ENCODE data around the gene OR8H3.
"Not testable (repeated sequence)": the region's sequence is repeated elsewhere in the genome, so short reads cannot be mapped to it uniquely, and the experiment has no call there.

Gene OR8H3, protein sequence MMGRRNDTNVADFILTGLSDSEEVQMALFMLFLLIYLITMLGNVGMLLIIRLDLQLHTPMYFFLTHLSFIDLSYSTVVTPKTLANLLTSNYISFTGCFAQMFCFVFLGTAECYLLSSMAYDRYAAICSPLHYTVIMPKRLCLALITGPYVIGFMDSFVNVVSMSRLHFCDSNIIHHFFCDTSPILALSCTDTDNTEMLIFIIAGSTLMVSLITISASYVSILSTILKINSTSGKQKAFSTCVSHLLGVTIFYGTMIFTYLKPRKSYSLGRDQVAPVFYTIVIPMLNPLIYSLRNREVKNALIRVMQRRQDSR

DNA sequence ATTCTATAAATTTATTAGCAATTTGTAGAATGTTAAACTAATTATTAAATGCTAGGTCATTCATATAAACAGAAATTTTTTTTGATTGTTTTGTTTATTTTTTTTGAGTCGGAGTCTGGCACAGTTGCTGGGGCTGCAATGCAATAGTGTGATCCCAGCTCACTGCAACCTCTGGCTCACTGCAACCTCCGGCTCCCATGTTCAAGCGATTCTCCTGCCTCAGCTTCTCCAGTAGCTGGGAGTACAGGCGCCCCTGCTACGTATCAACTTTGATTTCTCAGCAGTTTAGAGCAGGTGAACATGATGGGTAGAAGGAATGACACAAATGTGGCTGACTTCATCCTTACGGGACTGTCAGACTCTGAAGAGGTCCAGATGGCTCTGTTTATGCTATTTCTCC, at the start of gene OR8H3:
Gene OR8H3, plus strand, starts transcription at position 301 of the 400 bp plus-strand sequence. Its CDS starts 0 bp downstream, at position 301.
- no peak within 1 kb of the TSS for H3K27ac Mint-ChIP-seq
- H3K27me3 Mint-ChIP-seq: no peaks in the 10 kb centered on the region
- no peaks in the 10 kb centered on the region for H3K4me1 Mint-ChIP-seq
- peaks cover 7% of the 10 kb centered on the region for H3K9me3 Mint-ChIP-seq
- no peaks in the 10 kb centered on the region for H3K36me3 Mint-ChIP-seq
- no peak within 1 kb of the TSS for H3K4me3 Mint-ChIP-seq

- Mint-ChIP-seq H3K4me1 (no peaks in the 10 kb centered on the region), H3K27ac (no peak overlapping the region), H3K27me3 (no peaks in the 10 kb centered on the region), H3K9me3 (no peaks in the 10 kb centered on the region), H3K36me3 (no peaks in the 10 kb centered on the region), H3K4me3 (no peak overlapping the region)
These were observed 32.5 kb upstream of the OR8H3 start for GRCh38 chr11:56089697-56090096.

- H3K4me1 Mint-ChIP-seq: no peaks in the 10 kb centered on the region
- H3K9me3 Mint-ChIP-seq: no peaks in the 10 kb centered on the region
- H3K27me3 Mint-ChIP-seq: no peaks in the 10 kb centered on the region
These were observed 29.2 kb upstream of the OR8H3 start, which contains the start of gene OR8I2 for GRCh38 chr11:56093008-56093407. Gene OR8I2 (plus strand): TSS chr11:56093308. CDS start chr11:56093308, 0 bp downstream.

GRCh38 chr11:56103210-56103737, 18.9 kb upstream of the OR8H3 start, which contains the start of gene OR8H2:
Gene OR8H2 (plus strand): TSS chr11:56103687. CDS start chr11:56105043, 1,356 bp downstream.
- Mint-ChIP-seq H3K4me1 (no peaks in the 10 kb centered on the region), H3K4me3 (no peak within 1 kb of the TSS), H3K27ac (no peak within 1 kb of the TSS), H3K9me3 (peaks cover 13% of the 10 kb centered on the region), H3K27me3 (no peaks in the 10 kb centered on the region), H3K36me3 (no peaks in the 10 kb centered on the region)

More at GRCh38 chr11:56093008-56093407, 29.2 kb upstream of the OR8H3 start, which contains the start of gene OR8I2:
- Mint-ChIP-seq H3K4me3 (no peak within 1 kb of the TSS), H3K27ac (no peak within 1 kb of the TSS), H3K36me3 (no peaks in the 10 kb centered on the region)

DNA sequence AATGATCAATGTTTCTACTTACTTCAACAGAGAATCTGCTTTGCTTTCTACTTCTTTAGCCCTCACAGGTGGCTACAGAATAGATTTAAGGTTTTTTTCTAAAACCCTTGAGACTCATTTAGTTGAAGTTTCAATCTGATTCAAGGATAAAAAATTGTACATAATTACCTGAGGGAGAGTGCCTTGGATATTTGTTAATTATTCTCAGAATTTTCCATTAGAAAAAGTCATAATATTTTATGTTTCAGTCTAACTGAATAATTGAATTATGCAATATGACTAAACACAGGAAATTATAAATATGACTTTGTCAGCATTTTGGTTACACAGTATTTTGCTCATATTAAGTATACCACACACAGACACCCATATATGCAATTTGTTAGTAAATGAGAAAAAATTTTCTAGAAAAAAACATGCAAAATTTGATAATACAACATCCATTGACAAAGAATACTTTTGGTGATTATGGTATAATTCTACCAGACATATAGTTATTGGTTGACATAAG, 18.0 kb downstream of the OR8H3 start, which contains the start of gene OR8J3:
Gene OR8J3, minus strand, starts transcription at position 51 of the 511 bp plus-strand sequence. CDS start 2,483 bp downstream, outside the sequence.
- H3K4me1 Mint-ChIP-seq: no peaks in the 10 kb centered on the region
- no peaks in the 10 kb centered on the region for H3K27me3 Mint-ChIP-seq
- H3K27ac Mint-ChIP-seq: no peak within 1 kb of the TSS
- peaks cover 16% of the 10 kb centered on the region for H3K9me3 Mint-ChIP-seq
- no peak within 1 kb of the TSS for H3K4me3 Mint-ChIP-seq
- no peaks in the 10 kb centered on the region for H3K36me3 Mint-ChIP-seq

DNA sequence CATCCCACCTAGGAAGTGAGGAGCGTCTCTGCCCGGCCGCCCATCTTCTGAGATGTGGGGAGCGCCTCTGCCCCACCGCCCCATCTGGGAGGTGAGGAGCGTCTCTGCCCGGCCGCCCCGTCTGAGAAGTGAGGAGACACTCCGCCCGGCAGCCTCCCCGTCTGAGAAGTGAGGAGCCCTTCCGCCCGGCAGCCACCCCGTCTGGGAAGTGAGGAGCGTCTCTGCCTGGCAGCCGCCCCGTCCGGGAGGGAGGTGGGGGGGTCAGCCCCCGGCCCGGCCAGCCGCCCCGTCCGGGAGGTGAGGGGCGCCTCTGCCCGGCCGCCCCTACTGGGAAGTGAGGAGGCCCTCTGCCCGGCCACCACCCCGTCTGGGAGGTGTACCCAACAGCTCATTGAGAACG, 21.5 kb downstream of the OR8H3 start:
- H3K27me3 Mint-ChIP-seq, H3K36me3 Mint-ChIP-seq, H3K4me1 Mint-ChIP-seq, H3K4me3 Mint-ChIP-seq, H3K27ac Mint-ChIP-seq: not testable (repeated sequence)
- peaks cover 10% of the 10 kb centered on the region for H3K9me3 Mint-ChIP-seq

- Mint-ChIP-seq H3K27ac (no peak overlapping the region), H3K36me3 (no peaks in the 10 kb centered on the region), H3K4me1 (no peaks in the 10 kb centered on the region), H3K4me3 (no peak overlapping the region), H3K9me3 (peaks cover 25% of the 10 kb centered on the region), H3K27me3 (no peaks in the 10 kb centered on the region)
These were observed 29.2 kb downstream of the OR8H3 start for GRCh38 chr11:56151376-56151775.

GRCh38 chr11:56152333-56152732, 30.2 kb downstream of the OR8H3 start:
- no peaks in the 10 kb centered on the region for H3K4me1 Mint-ChIP-seq
- H3K27ac Mint-ChIP-seq: no peak overlapping the region
- H3K36me3 Mint-ChIP-seq: no peaks in the 10 kb centered on the region
- peaks cover 25% of the 10 kb centered on the region for H3K9me3 Mint-ChIP-seq
- no peak overlapping the region for H3K4me3 Mint-ChIP-seq
- H3K27me3 Mint-ChIP-seq: no peaks in the 10 kb centered on the region

- Mint-ChIP-seq H3K9me3 (no peaks in the 10 kb centered on the region), H3K27me3 (no peaks in the 10 kb centered on the region), H3K4me1 (no peaks in the 10 kb centered on the region), H3K27ac (no peak within 1 kb of the TSS), H3K36me3 (no peaks in the 10 kb centered on the region), H3K4me3 (no peak within 1 kb of the TSS)
These were observed 38.0 kb downstream of the OR8H3 start, which contains the start of gene OR8K5 for GRCh38 chr11:56160217-56160616. Gene OR8K5 (minus strand): TSS chr11:56160317. CDS start chr11:56160317, 0 bp downstream.

GRCh38 chr11:56163804-56164203, 41.6 kb downstream of the OR8H3 start:
- Mint-ChIP-seq H3K4me1 (no peaks in the 10 kb centered on the region), H3K9me3 (peaks cover 3% of the 10 kb centered on the region), H3K4me3 (no peak overlapping the region), H3K27ac (no peak overlapping the region), H3K36me3 (no peaks in the 10 kb centered on the region), H3K27me3 (no peaks in the 10 kb centered on the region)

- H3K27me3 Mint-ChIP-seq: no peaks in the 10 kb centered on the region
- no peak overlapping the region for H3K4me3 Mint-ChIP-seq
- H3K9me3 Mint-ChIP-seq: peaks cover 10% of the 10 kb centered on the region
- no peak overlapping the region for H3K27ac Mint-ChIP-seq
- no peaks in the 10 kb centered on the region for H3K4me1 Mint-ChIP-seq
- no peaks in the 10 kb centered on the region for H3K36me3 Mint-ChIP-seq
These were observed 50.2 kb downstream of the OR8H3 start for GRCh38 chr11:56172256-56172830.
